Mesenchymal stem cell (in vitro differentiated cells and primary cell): ENCODE measurements around the gene TPR.

Experiments used
- DNase-seq: peaks from one replicate; pipeline ENCODE4 v3.0.0-alpha.2; 2013
- H2AFZ ChIP-seq: one replicate; pipeline ENCODE4 v1.6.1; 2013; ENCODE audit warnings: low read depth, mild to moderate bottlenecking, control low read depth, inconsistent platforms, low read length, moderate library complexity
- H2AK5ac ChIP-seq: 2 replicates; pipeline ENCODE4 v1.6.1; 2013; ENCODE audit warnings: low read length, moderate library complexity, mild to moderate bottlenecking, inconsistent platforms; ENCODE audit not compliant: severe bottlenecking
- H2BK120ac ChIP-seq: one replicate; pipeline ENCODE4 v1.6.1; 2013; ENCODE audit warnings: low read depth, mild to moderate bottlenecking, inconsistent platforms, low read length, moderate library complexity
- H2BK12ac ChIP-seq, 2 experiments: one replicate each; pipeline ENCODE4 v1.6.1; 2013; ENCODE audit warnings: inconsistent platforms in 2 of 2, low read length in 2 of 2, mild to moderate bottlenecking in 2 of 2, moderate library complexity in 2 of 2, control low read depth in 1 of 2
- H2BK15ac ChIP-seq: one replicate; pipeline ENCODE4 v1.6.1; 2013; ENCODE audit warnings: mild to moderate bottlenecking, low read depth, inconsistent platforms; ENCODE audit not compliant: poor library complexity, severe bottlenecking
- H2BK5ac ChIP-seq: 2 replicates; pipeline ENCODE4 v1.6.1; 2013; ENCODE audit warnings: low read depth, mild to moderate bottlenecking, low read length, control low read depth, inconsistent platforms; ENCODE audit not compliant: poor library complexity, severe bottlenecking
- H3K14ac ChIP-seq, 2 experiments: one replicate each; pipeline ENCODE4 v1.6.1; 2013; ENCODE audit warnings: inconsistent platforms in 2 of 2, low read length in 2 of 2, control low read depth in 1 of 2, mild to moderate bottlenecking in 1 of 2, moderate library complexity in 1 of 2
- H3K18ac ChIP-seq, 2 experiments: one replicate each; pipeline ENCODE4 v1.6.1; 2013; ENCODE audit warnings: inconsistent platforms in 2 of 2, low read length in 2 of 2, control low read depth in 1 of 2, low read depth in 1 of 2, mild to moderate bottlenecking in 1 of 2
- H3K23ac ChIP-seq, 2 experiments: one replicate each; pipeline ENCODE4 v1.6.1; 2013; ENCODE audit warnings: inconsistent platforms in 2 of 2, low read length in 2 of 2, mild to moderate bottlenecking in 2 of 2, moderate library complexity in 2 of 2, control low read depth in 1 of 2
- H3K27ac ChIP-seq: 2 replicates; pipeline ENCODE4 v1.5.1; 2013; ENCODE audit warnings: mild to moderate bottlenecking, moderate library complexity, low read length, control low read depth, inconsistent platforms; ENCODE audit not compliant: poor library complexity, severe bottlenecking
- H3K27me3 ChIP-seq, 2 experiments: 2 replicates each; pipeline versions ENCODE4 v1.6.1 to v1.7.0; 2013; ENCODE audit warnings: low read length in 2 of 2, mild to moderate bottlenecking in 2 of 2, moderate library complexity in 2 of 2, control low read depth in 1 of 2, inconsistent platforms in 1 of 2; ENCODE audit not compliant: control insufficient read depth in 1 of 2, insufficient read depth in 1 of 2
- H3K36me3 ChIP-seq, 2 experiments: 2 replicates each; pipeline versions ENCODE4 v1.6.1 to v1.7.0; 2013; ENCODE audit warnings: low read length in 2 of 2, control low read depth in 1 of 2, inconsistent platforms in 1 of 2, low read depth in 1 of 2, mild to moderate bottlenecking in 1 of 2; ENCODE audit not compliant: insufficient read depth in 2 of 2, control insufficient read depth in 1 of 2
- H3K4ac ChIP-seq, 2 experiments: one replicate each; pipeline ENCODE4 v1.6.1; 2013; ENCODE audit warnings: inconsistent platforms in 2 of 2, low read length in 2 of 2, mild to moderate bottlenecking in 2 of 2, moderate library complexity in 2 of 2, control low read depth in 1 of 2, low read depth in 1 of 2
- H3K4me1 ChIP-seq: 2 replicates; pipeline ENCODE4 v1.6.1; 2013; ENCODE audit warnings: low read depth, low read length, control low read depth; ENCODE audit not compliant: control insufficient read depth, insufficient read depth
- H3K4me2 ChIP-seq: 2 replicates; pipeline ENCODE4 v1.6.1; 2013; ENCODE audit warnings: low read length, mild to moderate bottlenecking, inconsistent platforms; ENCODE audit not compliant: poor library complexity, severe bottlenecking
- H3K4me3 ChIP-seq, 2 experiments: 2 replicates each; pipeline versions ENCODE4 v1.5.1 to v1.7.0; 2013; ENCODE audit warnings: low read length in 2 of 2, mild to moderate bottlenecking in 2 of 2, control low read depth in 1 of 2, low read depth in 1 of 2; ENCODE audit not compliant: insufficient read depth in 1 of 2
- H3K79me1 ChIP-seq: replicated peaks from 2 replicates; pipeline ENCODE4 v1.6.1; 2013; ENCODE audit warnings: mild to moderate bottlenecking, control low read depth, low read length, inconsistent platforms; ENCODE audit not compliant: poor library complexity, severe bottlenecking
- H3K9ac ChIP-seq: 2 replicates; pipeline ENCODE4 v1.7.0; 2013; ENCODE audit warnings: mild to moderate bottlenecking, low read length, moderate library complexity
- H3K9me3 ChIP-seq: 2 replicates; pipeline ENCODE4 v1.7.0; 2013; ENCODE audit warnings: mild to moderate bottlenecking, low read length; ENCODE audit not compliant: control insufficient read depth
- H4K8ac ChIP-seq: one replicate; pipeline ENCODE4 v1.6.1; 2013; ENCODE audit warnings: inconsistent platforms, mild to moderate bottlenecking, low read length, moderate library complexity
- H4K91ac ChIP-seq: one replicate; pipeline ENCODE4 v1.6.1; 2013; ENCODE audit warnings: mild to moderate bottlenecking, low read length, inconsistent platforms
- WGBS: methylation state at CpG from one replicate; pipeline ENCODE4 v1.1.7; 2013; ENCODE audit warnings: mixed read lengths; 5-methylcytosine and 5-hydroxymethylcytosine counted together

The TPR gene

GRCh38 chr1:186420311-186420710, 45.3 kb upstream of the TPR start:
- Histone ChIP-seq H3K18ac (no peak overlapping the region), H3K79me1 (no peaks in the 10 kb centered on the region), H3K27me3 (no peaks in the 10 kb centered on the region), H3K14ac (no peak overlapping the region), H3K23ac (no peak overlapping the region), H2BK15ac (no peak overlapping the region), H3K4me1 (peaks cover 2% of the 10 kb centered on the region), H3K4me2 (no peak overlapping the region), H2BK120ac (no peak overlapping the region), H2AK5ac (no peak overlapping the region), H3K4me3 (peak overlapping the region in 1 of 2 experiments; percentile 33), H3K4ac (no peak overlapping the region), H3K9ac (peak overlapping the region; percentile 70), H4K91ac (peak overlapping the region; percentile 50), H4K8ac (no peak overlapping the region), H2AFZ (no peak overlapping the region), H3K27ac (no peak overlapping the region), H2BK12ac (no peak overlapping the region), H3K9me3 (no peaks in the 10 kb centered on the region), H2BK5ac (no peak overlapping the region), H3K36me3 (peaks cover 2 to 31% of the 10 kb centered on the region in 2 experiments)
- peak; percentile 21 for DNase-seq

- peaks cover 2 to 34% of the 10 kb centered on the region in 2 experiments for H3K36me3 ChIP-seq
- H3K18ac ChIP-seq = no peak overlapping the region
- no peak overlapping the region for H3K4ac ChIP-seq
- H2BK12ac ChIP-seq = no peak overlapping the region
- H3K27ac ChIP-seq = no peak overlapping the region
- no peak overlapping the region for H3K14ac ChIP-seq
- H4K91ac ChIP-seq = no peak overlapping the region
- no peak overlapping the region for H2BK15ac ChIP-seq
- H3K4me3 ChIP-seq = no peak overlapping the region
- H2AFZ ChIP-seq = no peak overlapping the region
- no peaks in the 10 kb centered on the region for H3K27me3 ChIP-seq
- no peak overlapping the region for H3K9ac ChIP-seq
- peak; percentile 60 for DNase-seq
- H4K8ac ChIP-seq = no peak overlapping the region
- no peak overlapping the region for H3K23ac ChIP-seq
- H2BK5ac ChIP-seq = no peak overlapping the region
- no peak overlapping the region for H2BK120ac ChIP-seq
- H2AK5ac ChIP-seq = no peak overlapping the region
- peaks cover 2% of the 10 kb centered on the region for H3K4me1 ChIP-seq
- H3K9me3 ChIP-seq = no peaks in the 10 kb centered on the region
- H3K4me2 ChIP-seq = no peak overlapping the region
- H3K79me1 ChIP-seq = no peaks in the 10 kb centered on the region
- no CpG with 5 or more reads among the region's 4 CpGs for WGBS
Observed at GRCh38 chr1:186418503-186418902, 43.5 kb upstream of the TPR start.

- Histone ChIP-seq H3K79me1 (no peaks in the 10 kb centered on the region), H3K9ac (no peak overlapping the region), H3K18ac (no peak overlapping the region), H2BK5ac (no peak overlapping the region), H3K27me3 (no peaks in the 10 kb centered on the region), H3K36me3 (peaks cover 2 to 63% of the 10 kb centered on the region in 2 experiments), H3K4me2 (no peak overlapping the region), H3K4me1 (no peaks in the 10 kb centered on the region), H2BK12ac (no peak overlapping the region), H4K91ac (no peak overlapping the region), H2BK15ac (no peak overlapping the region), H3K9me3 (no peaks in the 10 kb centered on the region), H4K8ac (no peak overlapping the region), H3K27ac (no peak overlapping the region), H2AK5ac (no peak overlapping the region), H3K4ac (no peak overlapping the region), H3K23ac (no peak overlapping the region), H3K14ac (no peak overlapping the region), H2BK120ac (no peak overlapping the region), H2AFZ (no peak overlapping the region), H3K4me3 (no peak overlapping the region)
- WGBS = no CpG with 5 or more reads among the region's 1 CpG
- DNase-seq = no peak
Observed at GRCh38 chr1:186413319-186413718, 38.3 kb upstream of the TPR start.

- Histone ChIP-seq H3K36me3 (peaks cover 2 to 79% of the 10 kb centered on the region in 2 experiments), H3K79me1 (no peaks in the 10 kb centered on the region), H2AFZ (no peak overlapping the region), H3K9ac (no peak overlapping the region), H3K4me1 (no peaks in the 10 kb centered on the region), H3K23ac (no peak overlapping the region), H2BK120ac (no peak overlapping the region), H3K27me3 (no peaks in the 10 kb centered on the region), H2BK15ac (no peak overlapping the region), H3K4ac (no peak overlapping the region), H4K8ac (no peak overlapping the region), H2BK12ac (no peak overlapping the region), H2BK5ac (no peak overlapping the region), H3K4me2 (no peak overlapping the region), H4K91ac (no peak overlapping the region), H3K27ac (no peak overlapping the region), H3K14ac (no peak overlapping the region), H3K18ac (no peak overlapping the region), H3K9me3 (no peaks in the 10 kb centered on the region), H2AK5ac (no peak overlapping the region), H3K4me3 (no peak overlapping the region)
- 95% methylated on average over 2 of the region's 3 CpGs for WGBS
- peak; percentile 18 for DNase-seq
Observed at GRCh38 chr1:186409091-186409490, 34.0 kb upstream of the TPR start.
